MCF 10A (cell line): Measurements from ENCODE around the gene NIM1K. TPM values are rescaled to one million over a fixed set of nuclear protein-coding genes. Genes with fewer than 3 reads are reported as not detected.
"Not testable (repeated sequence)": the region's sequence is repeated elsewhere in the genome, so short reads cannot be mapped to it uniquely, and the experiment has no call there.

Source experiments
- BruUV-seq: library from RNA; stranded (reverse); fragments of 400-500 nt; replicated peaks from 2 replicates; lab custom pipeline; 2021; lab: Mats Ljungman, UMichigan
- CTCF ChIA-PET: fragments of 300-600 bp; sonication (Branson Sonifier 250); formaldehyde crosslinking; extraction: SDS; loops from one replicate; lab custom pipeline; 2021; ENCODE audit warnings: antibody characterized with exemption, inconsistent platforms; lab: Yijun Ruan, JAX
- POLR2A ChIA-PET: fragments of 300-600, 350-650 bp; sonication (Branson Sonifier 250); formaldehyde crosslinking; extraction: SDS; loops from one replicate; lab custom pipeline; 2020; ENCODE audit warnings: antibody characterized with exemption, inconsistent platforms; lab: Yijun Ruan, JAX
- DNase-seq: peaks from one replicate; pipeline ENCODE4 v3.0.0-alpha.2; 2018; ENCODE audit not compliant: unreplicated experiment
- H3K27ac Mint-ChIP-seq: one replicate; pipeline ENCODE4 v1.8.0; 2022; ENCODE audit warnings: mild to moderate bottlenecking, low read depth, mixed read lengths; ENCODE audit not compliant: unreplicated experiment
- H3K27me3 Mint-ChIP-seq: one replicate; pipeline ENCODE4 v1.8.0; 2022; ENCODE audit warnings: mixed read lengths; ENCODE audit not compliant: insufficient read depth, unreplicated experiment
- H3K36me3 Mint-ChIP-seq: one replicate; pipeline ENCODE4 v1.8.0; 2022; ENCODE audit warnings: mild to moderate bottlenecking, moderate library complexity, mixed read lengths; ENCODE audit not compliant: insufficient read depth, unreplicated experiment
- H3K4me1 Mint-ChIP-seq: one replicate; pipeline ENCODE4 v1.8.0; 2022; ENCODE audit warnings: mixed read lengths; ENCODE audit not compliant: insufficient read depth, unreplicated experiment
- H3K4me3 Mint-ChIP-seq: one replicate; pipeline ENCODE4 v1.8.0; 2022; ENCODE audit warnings: mild to moderate bottlenecking, moderate library complexity, mixed read lengths; ENCODE audit not compliant: unreplicated experiment
- H3K9me3 Mint-ChIP-seq: one replicate; pipeline ENCODE4 v1.8.0; 2022; ENCODE audit warnings: mixed read lengths; ENCODE audit not compliant: unreplicated experiment
- intact Hi-C: fragments of 100-400 bp; cut with micrococcal nuclease; formaldehyde crosslinking; loops from 2 replicates; pipeline ENCODE4 v1.14.1; 2022
- total RNA-seq: library from RNA; stranded (reverse); gene quantifications from 2 replicates; pipeline ENCODE4 v1.2.3, GENCODE V29; 2022
- TF ChIP-seq, protein P1 (sequence below): fragments of 200-600 bp; IDR thresholded peaks from one replicate; pipeline ENCODE4 v1.8.0; 2022; ENCODE audit warnings: antibody characterized with exemption, mild to moderate bottlenecking; ENCODE audit not compliant: unreplicated experiment

The NIM1K gene
- total RNA-seq, 1 experiment from 2014 or later = not detected

DNA sequence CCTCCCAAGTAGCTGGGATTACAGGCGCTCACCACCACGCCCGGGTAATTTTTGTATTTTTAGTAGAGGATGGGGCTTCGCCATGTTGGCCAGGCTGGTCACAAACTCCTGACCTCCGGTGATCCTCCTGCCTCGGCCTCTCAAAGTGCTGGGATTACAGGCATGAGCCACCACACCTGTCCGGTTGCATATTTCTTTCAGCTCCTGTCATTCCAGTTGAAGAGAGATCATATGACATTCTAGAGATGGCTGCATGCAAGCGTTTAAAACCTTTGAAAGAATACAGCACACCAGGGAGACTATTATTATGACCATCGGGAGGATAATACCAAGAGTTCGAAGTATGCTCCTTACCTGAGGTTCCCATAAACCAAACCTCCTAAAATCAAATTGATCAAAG is 9.6 kb upstream of the NIM1K start:
- TF ChIP-seq, protein P1, sequence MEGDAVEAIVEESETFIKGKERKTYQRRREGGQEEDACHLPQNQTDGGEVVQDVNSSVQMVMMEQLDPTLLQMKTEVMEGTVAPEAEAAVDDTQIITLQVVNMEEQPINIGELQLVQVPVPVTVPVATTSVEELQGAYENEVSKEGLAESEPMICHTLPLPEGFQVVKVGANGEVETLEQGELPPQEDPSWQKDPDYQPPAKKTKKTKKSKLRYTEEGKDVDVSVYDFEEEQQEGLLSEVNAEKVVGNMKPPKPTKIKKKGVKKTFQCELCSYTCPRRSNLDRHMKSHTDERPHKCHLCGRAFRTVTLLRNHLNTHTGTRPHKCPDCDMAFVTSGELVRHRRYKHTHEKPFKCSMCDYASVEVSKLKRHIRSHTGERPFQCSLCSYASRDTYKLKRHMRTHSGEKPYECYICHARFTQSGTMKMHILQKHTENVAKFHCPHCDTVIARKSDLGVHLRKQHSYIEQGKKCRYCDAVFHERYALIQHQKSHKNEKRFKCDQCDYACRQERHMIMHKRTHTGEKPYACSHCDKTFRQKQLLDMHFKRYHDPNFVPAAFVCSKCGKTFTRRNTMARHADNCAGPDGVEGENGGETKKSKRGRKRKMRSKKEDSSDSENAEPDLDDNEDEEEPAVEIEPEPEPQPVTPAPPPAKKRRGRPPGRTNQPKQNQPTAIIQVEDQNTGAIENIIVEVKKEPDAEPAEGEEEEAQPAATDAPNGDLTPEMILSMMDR = no peak
- no peaks in the 10 kb centered on the region for H3K27me3 Mint-ChIP-seq

DNA sequence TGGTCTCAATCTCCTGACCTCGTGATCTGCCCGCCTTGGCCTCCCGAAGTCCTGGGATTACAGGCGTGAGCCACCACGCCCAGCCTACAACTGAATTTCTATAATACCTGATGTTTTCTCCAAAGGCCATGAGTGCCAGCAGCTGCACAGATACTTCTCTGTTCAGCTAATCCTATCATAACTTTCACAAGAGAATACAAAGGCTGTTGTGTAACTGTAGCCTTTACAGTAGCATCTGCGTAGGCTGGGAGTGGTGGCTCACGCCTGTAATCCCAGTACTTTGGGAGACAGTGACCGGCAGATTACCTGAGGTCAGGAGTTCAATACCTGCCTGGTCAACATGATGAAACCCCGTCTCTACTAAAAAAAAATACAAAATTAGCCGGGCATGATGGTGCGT is 8.9 kb upstream of the NIM1K start:
- H3K9me3 Mint-ChIP-seq, BruUV-seq, H3K4me1 Mint-ChIP-seq, H3K4me3 Mint-ChIP-seq, H3K27ac Mint-ChIP-seq, H3K27me3 Mint-ChIP-seq, intact Hi-C loops, DNase-seq: not testable (repeated sequence)
- ChIA-PET POLR2A (interaction anchor here (1.2 kb wide), 1 partner anchor 10 kb away, joined by 3 read pairs; no protein-coding TSS in a partner anchor), CTCF (interaction anchor here (0.6 to 1.6 kb wide), 2 partner anchors 9 to 287 kb away, joined by 3 to 6 read pairs; partner anchors contain the start of gene NIM1K)
- H3K36me3 Mint-ChIP-seq = peaks cover 14% of the 10 kb centered on the region

More for the DNA sequence above, 9.6 kb upstream of the NIM1K start:
- Mint-ChIP-seq H3K4me1 (no peaks in the 10 kb centered on the region), H3K4me3 (no peak overlapping the region), H3K36me3 (peaks cover 20% of the 10 kb centered on the region), H3K9me3 (no peaks in the 10 kb centered on the region), H3K27ac (no peak overlapping the region)
- intact Hi-C loops = no loop called here
- DNase-seq = no peak
- CTCF ChIA-PET = interaction anchor here (0.7 to 1.6 kb wide), 3 partner anchors 10 to 149 kb away, joined by 4 to 6 read pairs (median 4); partner anchors contain the start of gene NIM1K
- POLR2A ChIA-PET = interaction anchor here (1.2 kb wide), 1 partner anchor 11 kb away, joined by 3 read pairs; no protein-coding TSS in a partner anchor
- BruUV-seq = no TSS peak

DNA sequence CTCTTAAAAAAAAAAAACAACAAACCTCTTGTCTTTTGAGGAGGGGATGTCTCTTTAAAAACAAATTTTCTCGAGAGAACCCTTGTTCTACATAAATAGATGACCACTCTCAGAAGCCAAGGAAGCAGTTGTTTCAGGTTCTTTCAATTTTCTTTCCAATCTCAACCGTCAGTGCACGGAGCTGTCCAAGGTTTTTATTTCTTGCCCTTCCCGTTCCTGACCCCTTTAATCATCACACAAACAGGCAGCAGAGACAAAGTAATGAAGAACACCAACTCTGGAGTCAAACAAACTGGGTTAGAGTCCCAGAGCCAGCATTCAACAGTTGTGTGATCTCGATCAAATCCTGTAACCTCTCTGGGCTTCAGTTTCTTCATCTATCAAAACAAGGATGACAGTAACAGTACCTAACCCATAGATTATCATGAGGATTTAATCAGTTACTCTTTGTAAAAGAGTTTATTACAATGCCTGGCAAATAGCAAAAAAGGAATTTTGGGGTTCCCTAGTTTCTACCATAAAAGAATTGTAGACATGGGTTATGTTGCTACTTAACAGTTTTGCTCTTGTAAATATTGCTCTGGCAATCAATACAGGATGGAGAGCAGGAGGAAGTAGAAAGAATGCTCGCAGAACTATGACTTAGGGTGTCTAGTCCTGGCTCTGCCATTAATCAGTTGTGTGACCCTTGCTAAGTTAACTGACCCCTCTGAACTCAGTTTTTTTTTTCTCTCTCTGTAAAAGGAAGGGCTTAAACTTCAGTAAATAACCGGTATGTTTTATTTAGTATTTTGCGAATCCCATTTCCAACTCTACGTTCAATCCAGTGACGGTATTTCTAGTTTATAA is 1.0 kb upstream of the NIM1K start:
- ChIA-PET POLR2A (interaction anchor here (0.6 kb wide), 1 partner anchor 32 kb away, joined by 3 read pairs; no protein-coding TSS in a partner anchor), CTCF (no interaction called here)
- Mint-ChIP-seq H3K27ac (no peak overlapping the region), H3K36me3 (no peaks in the 10 kb centered on the region), H3K4me3 (no peak overlapping the region), H3K27me3 (peaks cover 10% of the 10 kb centered on the region), H3K4me1 (no peaks in the 10 kb centered on the region), H3K9me3 (no peaks in the 10 kb centered on the region)
- no TSS peak for BruUV-seq
- intact Hi-C loops = no loop called here
- DNase-seq = peak; percentile 30
- TF ChIP-seq, protein P1 = no peak

DNA sequence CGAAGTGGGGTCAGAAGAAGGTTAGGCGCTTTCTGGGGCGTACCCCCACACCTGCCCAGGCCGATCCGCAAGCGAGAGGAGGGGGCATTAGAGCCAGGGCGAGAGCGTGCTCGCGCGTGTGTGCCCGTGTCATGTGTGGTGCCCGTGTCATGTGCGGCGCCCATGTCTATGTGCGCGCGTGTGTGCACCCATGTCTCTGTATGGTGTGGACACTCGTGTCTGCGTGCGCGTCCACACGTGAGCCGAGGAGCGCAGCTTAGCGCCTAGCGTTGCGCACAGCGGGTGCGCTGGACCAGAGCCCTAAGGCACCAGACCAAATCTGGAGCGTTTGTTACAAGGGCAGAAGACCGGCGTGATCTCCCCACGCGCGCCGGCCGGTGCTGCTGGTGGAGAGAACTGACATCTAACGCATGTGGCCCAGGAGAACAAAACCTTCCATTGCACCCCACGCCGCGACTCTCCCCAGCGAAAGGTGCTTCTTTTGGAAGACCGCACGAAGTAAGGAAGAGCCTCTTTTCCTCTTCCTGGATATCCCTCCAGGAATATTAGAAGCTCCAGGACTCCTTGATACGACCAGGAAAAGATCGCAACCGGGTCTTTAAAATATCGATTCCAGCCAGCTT is 644 bp downstream of the NIM1K start:
- no peaks in the 10 kb centered on the region for H3K9me3 Mint-ChIP-seq
- TF ChIP-seq, protein P1 = no peak
- ChIA-PET POLR2A (interaction anchor here (0.6 to 2.4 kb wide), 11 partner anchors 10 to 1268 kb away, joined by 3 to 12 read pairs (median 3); partner anchors contain the start of genes C5orf34, FBXO4, HMGCS1 and ZNF131), CTCF (interaction anchor here (0.5 to 2.4 kb wide), 5 partner anchors 10 to 284 kb away, joined by 3 to 6 read pairs (median 6); no protein-coding TSS in a partner anchor)
- BruUV-seq = no TSS peak
- peak overlapping the region; percentile 79 for H3K4me3 Mint-ChIP-seq
- peaks cover 10% of the 10 kb centered on the region for H3K27me3 Mint-ChIP-seq
- no peaks in the 10 kb centered on the region for H3K36me3 Mint-ChIP-seq
- intact Hi-C loops = no loop called here
- peaks cover 4% of the 10 kb centered on the region for H3K4me1 Mint-ChIP-seq
- no peak for DNase-seq
- no peak overlapping the region for H3K27ac Mint-ChIP-seq
